Lower lobe of right lung (tissue), 2 donors: Measurements from ENCODE around the gene QSOX1. TPM values are rescaled to one million over a fixed set of nuclear protein-coding genes. Genes with fewer than 3 reads are reported as not detected.

Experiments used
- ATAC-seq, 2 donors: fragments of 200-7000 bp; cut with Tn5 transposase; one replicate each; pipeline ENCODE4 v1.9.1; 2020 to 2022; ENCODE audit warnings: mild to moderate bottlenecking in 2 of 2, moderate library complexity in 2 of 2
- DNase-seq: peaks from one replicate; pipeline ENCODE4 v3.0.0-alpha.2; 2020
- H3K27ac ChIP-seq: fragments of 200-600 bp; one replicate; pipeline ENCODE4 v1.8.0; 2022
- H3K27me3 ChIP-seq: fragments of 200-600 bp; one replicate; pipeline ENCODE4 v1.8.0; 2022; ENCODE audit warnings: low read depth
- H3K36me3 ChIP-seq: fragments of 200-600 bp; one replicate; pipeline ENCODE4 v1.8.0; 2022; ENCODE audit warnings: mild to moderate bottlenecking
- H3K4me1 ChIP-seq: fragments of 200-600 bp; one replicate; pipeline ENCODE4 v1.8.0; 2022
- H3K4me3 ChIP-seq: fragments of 200-600 bp; one replicate; pipeline ENCODE4 v1.8.0; 2022; ENCODE audit warnings: mild to moderate bottlenecking
- H3K9me3 ChIP-seq: fragments of 200-600 bp; one replicate; pipeline ENCODE4 v1.8.0; 2022
- CTCF ChIP-seq: fragments of 200-600 bp; IDR thresholded peaks from one replicate; pipeline ENCODE4 v1.8.0; 2022; ENCODE audit warnings: antibody characterized with exemption, mild to moderate bottlenecking
- intact Hi-C: fragments of 100-400 bp; cut with DNase I; formaldehyde crosslinking; loops from one replicate; pipeline ENCODE4 v1.11.0; 2022
- total RNA-seq: library from RNA; stranded (reverse); fragmentation: NEBNext Ultra II Directional; extraction: Animal tissue kit (Norgen Biotek cat#: 25700); gene quantifications from one replicate; pipeline ENCODE4 v1.2.1, GENCODE V29; 2021
- donor health status: DM: no; HTN: yes; CAD: no; lungs with severe emphysema.

The QSOX1 gene
- total RNA-seq, 1 donor from 2014 or later, result 241 TPM

- ATAC-seq (no peak), DNase-seq (no peak)
- H3K4me1 ChIP-seq, result no peaks in the 10 kb centered on the region
- no peaks in the 10 kb centered on the region for H3K9me3 ChIP-seq
- no peak overlapping the region for H3K4me3 ChIP-seq
- no peak for TF ChIP-seq CTCF
- H3K36me3 ChIP-seq, result no peaks in the 10 kb centered on the region
- no peak overlapping the region for H3K27ac ChIP-seq
- peaks cover 7% of the 10 kb centered on the region for H3K27me3 ChIP-seq
- intact Hi-C loops, result no loop called here
Measured at GRCh38 chr1:180217006-180217405, 62.3 kb downstream of the QSOX1 start.

DNA sequence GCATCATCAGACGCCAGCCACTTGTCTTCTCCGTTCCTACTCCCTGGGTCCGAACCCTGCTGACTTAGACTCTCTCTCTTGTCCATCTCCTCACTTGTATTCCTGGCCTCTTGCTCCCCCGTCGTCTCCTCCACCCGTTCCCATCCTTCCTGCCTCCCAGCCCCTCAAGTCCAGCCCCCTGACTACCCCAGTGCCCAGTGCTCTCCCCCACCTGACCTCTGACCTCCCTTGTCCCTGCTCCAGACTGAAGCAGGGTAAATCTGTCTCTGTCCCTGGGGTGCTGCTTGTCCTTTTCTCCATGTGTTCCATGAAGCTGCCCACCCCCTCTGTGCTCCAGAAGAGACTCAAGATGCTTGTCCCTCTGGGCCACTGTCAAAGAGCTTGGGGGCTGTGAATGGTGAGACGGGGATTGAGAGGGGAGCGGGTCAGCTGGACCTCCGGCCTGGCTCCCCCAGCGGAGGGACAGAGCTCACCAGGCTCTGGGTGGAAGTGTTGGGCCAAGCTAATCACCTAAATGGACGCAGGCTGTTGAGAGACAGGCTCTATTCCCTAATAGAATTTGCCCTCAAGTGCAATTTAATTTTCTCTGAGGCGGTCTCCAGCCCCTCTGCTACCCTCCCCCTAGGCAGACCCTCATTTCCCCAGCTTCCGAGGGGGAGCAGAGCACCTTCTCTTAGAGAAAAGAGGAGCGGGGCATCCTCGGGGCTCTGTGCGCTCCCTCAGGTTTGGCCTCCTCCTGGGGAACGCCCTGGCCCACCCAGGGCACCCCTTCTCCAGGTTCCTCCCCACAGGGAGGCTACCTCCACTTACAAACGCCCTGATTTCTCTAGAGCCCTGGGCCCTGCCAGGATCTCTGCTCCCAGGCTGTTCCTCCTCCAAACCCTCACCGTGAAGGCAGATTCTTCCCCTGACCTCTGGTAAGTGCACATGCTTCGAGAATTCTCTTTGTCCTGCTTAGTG, 64.4 kb downstream of the QSOX1 start:
- DNase-seq (no peak), ATAC-seq (no peak)
- no peak for TF ChIP-seq CTCF
- no peaks in the 10 kb centered on the region for H3K36me3 ChIP-seq
- no peaks in the 10 kb centered on the region for H3K27me3 ChIP-seq
- H3K4me1 ChIP-seq, result no peaks in the 10 kb centered on the region
- intact Hi-C loops, result no loop called here
- H3K4me3 ChIP-seq, result no peak overlapping the region
- no peaks in the 10 kb centered on the region for H3K9me3 ChIP-seq
- no peak overlapping the region for H3K27ac ChIP-seq

DNA sequence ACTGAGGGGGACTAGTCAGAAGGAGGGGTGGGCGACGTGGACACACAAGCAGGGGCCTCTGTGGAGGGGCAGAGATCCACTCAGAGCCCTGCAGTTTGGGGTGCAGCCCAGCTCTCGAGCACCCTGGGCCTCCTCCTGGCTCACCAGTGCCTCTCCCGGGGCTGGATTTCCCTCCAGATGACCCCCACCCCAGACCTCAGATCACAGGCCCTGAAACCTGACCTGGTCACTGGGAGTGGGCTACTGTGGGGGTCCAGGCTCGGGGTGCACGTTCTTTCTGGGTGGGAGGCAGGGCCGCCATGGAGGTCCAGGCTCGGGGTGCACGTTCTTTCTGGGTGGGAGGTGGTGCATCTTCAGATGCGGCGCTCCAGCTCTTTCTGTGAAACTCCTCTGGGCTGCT, 65.1 kb downstream of the QSOX1 start:
- no peak overlapping the region for H3K4me3 ChIP-seq
- no peaks in the 10 kb centered on the region for H3K9me3 ChIP-seq
- ATAC-seq (peak in 1 of 2 donors; percentile 20), DNase-seq (no peak)
- no peaks in the 10 kb centered on the region for H3K4me1 ChIP-seq
- TF ChIP-seq CTCF, result no peak
- H3K27ac ChIP-seq, result no peak overlapping the region
- H3K36me3 ChIP-seq, result no peaks in the 10 kb centered on the region
- H3K27me3 ChIP-seq, result peaks cover 5% of the 10 kb centered on the region
- intact Hi-C loops, result no loop called here

DNA sequence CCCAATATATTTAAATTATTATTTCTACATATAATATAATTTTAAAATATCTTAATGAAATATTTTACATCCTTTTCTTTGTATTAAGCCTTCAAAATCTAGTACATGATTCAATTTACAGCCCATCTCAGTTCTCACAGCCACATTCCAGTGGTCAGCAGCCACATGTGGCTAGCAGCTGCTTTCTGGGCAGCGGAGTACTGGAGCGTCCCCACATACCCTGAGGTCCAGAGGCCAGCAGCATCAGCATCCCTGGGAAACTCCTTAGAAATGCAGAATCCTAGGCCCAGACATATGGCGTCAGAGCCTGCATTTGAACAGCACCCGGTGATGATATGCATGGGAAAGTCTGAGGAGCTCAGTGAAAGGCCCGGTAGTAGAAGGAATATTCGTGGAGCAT, 66.8 kb downstream of the QSOX1 start:
- intact Hi-C loops, result no loop called here
- Histone ChIP-seq H3K9me3 (no peaks in the 10 kb centered on the region), H3K4me3 (no peak overlapping the region), H3K27ac (no peak overlapping the region), H3K27me3 (peaks cover 22% of the 10 kb centered on the region), H3K4me1 (no peaks in the 10 kb centered on the region), H3K36me3 (no peaks in the 10 kb centered on the region)
- no peak for TF ChIP-seq CTCF
- DNase-seq (no peak), ATAC-seq (no peak)

DNA sequence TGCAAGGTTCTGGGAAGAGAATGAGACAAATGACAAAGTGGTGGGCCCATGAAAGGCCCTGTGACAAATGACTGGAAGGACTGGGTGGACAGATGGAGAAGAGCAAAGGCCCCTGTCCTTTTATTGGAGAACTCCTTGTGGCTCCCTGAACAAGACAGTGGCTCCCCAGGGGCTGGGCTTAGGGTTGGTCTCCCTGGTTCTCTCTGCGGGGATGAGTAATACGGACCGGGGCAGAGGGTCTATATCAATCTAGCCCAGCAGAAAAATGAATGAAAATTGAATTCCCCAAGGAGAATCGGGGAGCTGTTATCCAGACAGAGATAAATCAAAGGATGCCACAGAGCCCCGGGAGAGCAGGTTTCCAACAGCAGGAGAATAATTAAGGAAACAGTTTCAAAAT, 70.2 kb downstream of the QSOX1 start:
- ATAC-seq, result no peak
- Histone ChIP-seq H3K27me3 (peaks cover 54% of the 10 kb centered on the region), H3K4me3 (no peak overlapping the region)

More for the DNA sequence above, 70.2 kb downstream of the QSOX1 start:
- no peak for TF ChIP-seq CTCF
- no peak for DNase-seq
- Histone ChIP-seq H3K27ac (no peak overlapping the region), H3K4me1 (peaks cover 10% of the 10 kb centered on the region), H3K9me3 (no peaks in the 10 kb centered on the region), H3K36me3 (no peaks in the 10 kb centered on the region)
- intact Hi-C loops, result no loop called here
